Stimulated activated CD4-positive, alpha-beta T cell treated with anti-CD3 and anti-CD28 coated beads, Interleukin-12 subunit alpha, Interleukin-12 subunit beta, amount 100 ng/mL, for 48 hours (primary cell): ENCODE results near the gene INCA1.
"Not testable (repeated sequence)": the region's sequence is repeated elsewhere in the genome, so short reads cannot be mapped to it uniquely, and the experiment has no call there.

Experiments
- DNase-seq, 3 donors: peaks; one replicate each; pipeline ENCODE4 v3.0.0-alpha.2; 2020; ENCODE audit warnings: low read depth in 2 of 3, low spot score in 1 of 3

Gene INCA1

GRCh38 chr17:4997302-4998026 lies at the start of gene INCA1, which contains the start of gene KIF1C:
Gene INCA1, minus strand, starts transcription at chr17:4997522. Its CDS starts 3,085 bp downstream, at chr17:4994437.
Gene KIF1C, plus strand, starts transcription at chr17:4997950. Its CDS starts 2,297 bp downstream, at chr17:5000247.
- peak; percentile 77 to 88 (median 82) for DNase-seq

GRCh38 chr17:5045496-5045895 lies 48.2 kb upstream of the INCA1 start:
- DNase-seq: no peak

- DNase-seq: no peak
Observed at GRCh38 chr17:5044630-5045029, 47.3 kb upstream of the INCA1 start.

- DNase-seq: no peak
Observed at GRCh38 chr17:5043524-5043923, 46.2 kb upstream of the INCA1 start.

GRCh38 chr17:5042157-5043022 lies 45.1 kb upstream of the INCA1 start:
- DNase-seq: no peak

- no peak for DNase-seq
Observed at GRCh38 chr17:5035315-5035714, 38.0 kb upstream of the INCA1 start, which contains the start of gene SLC52A1. Gene SLC52A1, minus strand, starts transcription at chr17:5035426. Its CDS starts 820 bp downstream, at chr17:5034606.

GRCh38 chr17:5034651-5035050 lies 37.3 kb upstream of the INCA1 start:
- DNase-seq: no peak

- DNase-seq: no peak
Observed at GRCh38 chr17:5034063-5034462, 36.7 kb upstream of the INCA1 start.

- DNase-seq: no peak
Observed at GRCh38 chr17:5033352-5034015, 36.2 kb upstream of the INCA1 start.

- no peak for DNase-seq
Observed at GRCh38 chr17:5032865-5033264, 35.5 kb upstream of the INCA1 start.

- peak; percentile 75 to 88 (median 84) for DNase-seq
Observed at GRCh38 chr17:5031365-5032082, 34.2 kb upstream of the INCA1 start.

GRCh38 chr17:5030168-5030567 lies 32.8 kb upstream of the INCA1 start:
- DNase-seq: not testable (repeated sequence)

GRCh38 chr17:5027916-5028315 lies 30.6 kb upstream of the INCA1 start:
- no peak for DNase-seq

- no peak for DNase-seq
Observed at GRCh38 chr17:5027299-5027698, 30.0 kb upstream of the INCA1 start.

GRCh38 chr17:5024604-5025003 lies 27.3 kb upstream of the INCA1 start:
- no peak for DNase-seq

GRCh38 chr17:5023588-5024147 lies 26.3 kb upstream of the INCA1 start:
- no peak for DNase-seq

- DNase-seq: no peak
Observed at GRCh38 chr17:5022171-5022711, 24.9 kb upstream of the INCA1 start.

- no peak for DNase-seq
Observed at GRCh38 chr17:5020502-5021023, 23.2 kb upstream of the INCA1 start.

- no peak for DNase-seq
Observed at GRCh38 chr17:5019475-5019956, 22.2 kb upstream of the INCA1 start.

- no peak for DNase-seq
Observed at GRCh38 chr17:5014357-5014756, 17.0 kb upstream of the INCA1 start.
